ENCODE data around the gene POLG2.

GRCh38 chr17:64503821-64504768 is 7.2 kb upstream of the POLG2 start:
- no peak for TF ChIP-seq ZBED1 (IDR thresholded peaks at IDR 0.05; ENCODE audit: borderline replicate concordance)
- TF ChIP-seq MXI1 (IDR thresholded peaks at IDR 0.05; ENCODE audit: low read depth, low read length), result no peak
- TF ChIP-seq RAD21 (IDR thresholded peaks at IDR 0.05; ENCODE audit: insufficient read depth, low read depth, low read length), result no peak
- TF ChIP-seq ZNF274 (IDR thresholded peaks at IDR 0.05; ENCODE audit: insufficient read depth, insufficient read length), result no peak
- TF ChIP-seq CTCF (IDR thresholded peaks at IDR 0.05 in 2 of 3, conservative IDR thresholded peaks at IDR 0.05 in 1 of 3; ENCODE audit: control insufficient read depth in 2 of 3, extremely low read depth in 1 of 3, insufficient read depth in 1 of 3, low read depth in 3 of 3, low read length in 3 of 3), result no peak
- no peak for TF ChIP-seq CBX3 (IDR thresholded peaks at IDR 0.05; ENCODE audit: borderline replicate concordance, low read depth)
- TF ChIP-seq SP1 (IDR thresholded peaks at IDR 0.05; ENCODE audit: low read depth, low read length), result no peak
- no peak for TF ChIP-seq BRCA1 (IDR thresholded peaks at IDR 0.05; ENCODE audit: low read depth, low read length)
- no peak for TF ChIP-seq ZNF384 (IDR thresholded peaks at IDR 0.05; ENCODE audit: borderline replicate concordance, low read depth, low read length)
- no peak for TF ChIP-seq HDAC6 (IDR thresholded peaks at IDR 0.05; ENCODE audit: unreplicated experiment)
- no peak for TF ChIP-seq BMI1 (IDR thresholded peaks at IDR 0.05; ENCODE audit: borderline replicate concordance)
- no peak for TF ChIP-seq YY1 (IDR thresholded peaks at IDR 0.05; ENCODE audit: low read depth, low read length)
- no peak for TF ChIP-seq SUPT20H (IDR thresholded peaks at IDR 0.05; ENCODE audit: borderline replicate concordance, control insufficient read depth, low read depth, low read length)

Measured in GM12878 (cell line).